ENCODE results near the gene DGKQ.

The DGKQ gene

GRCh38 chr4:1004557-1005485 is 31.5 kb upstream of the DGKQ start:
- no peak overlapping the region for H2BK12ac ChIP-seq (ENCODE audit: low read length in 2 of 2)
- H2BK15ac ChIP-seq (ENCODE audit: low read depth, poor library complexity, severe bottlenecking) = no peak overlapping the region
- no peaks in the 10 kb centered on the region for H3K79me1 ChIP-seq (replicated peaks; ENCODE audit: low read length, poor library complexity, severe bottlenecking)
- no peak for DNase-seq
- H4K91ac ChIP-seq (ENCODE audit: low read length) = no peak overlapping the region
- no peak overlapping the region for H3K14ac ChIP-seq (ENCODE audit: low read length in 2 of 2)
- 89% methylated on average over 24 of the region's 25 CpGs for WGBS
- peaks cover 0 to 9% of the 10 kb centered on the region in 2 experiments for H3K36me3 ChIP-seq (ENCODE audit: control insufficient read depth in 1 of 2, insufficient read depth in 2 of 2, low read depth in 1 of 2, low read length in 2 of 2)
- no peak overlapping the region for H3K4me3 ChIP-seq (ENCODE audit: insufficient read depth in 1 of 2, low read depth in 1 of 2, low read length in 2 of 2)
- no peak overlapping the region for H3K27ac ChIP-seq (ENCODE audit: low read length, poor library complexity, severe bottlenecking)
- H3K4me1 ChIP-seq (ENCODE audit: control insufficient read depth, insufficient read depth, low read depth, low read length) = peaks cover 25% of the 10 kb centered on the region
- H3K9me3 ChIP-seq (ENCODE audit: control insufficient read depth, low read length) = peaks cover 6% of the 10 kb centered on the region
- H2AK5ac ChIP-seq (ENCODE audit: low read length, severe bottlenecking) = no peak overlapping the region
- no peak overlapping the region for H2AFZ ChIP-seq (ENCODE audit: low read depth, low read length)
- no peak overlapping the region for H3K18ac ChIP-seq (ENCODE audit: low read depth in 1 of 2, low read length in 2 of 2)
- peaks cover 72 to 80% of the 10 kb centered on the region in 2 experiments for H3K27me3 ChIP-seq (ENCODE audit: control insufficient read depth in 1 of 2, insufficient read depth in 1 of 2, low read length in 2 of 2)
- no peak overlapping the region for H3K9ac ChIP-seq (ENCODE audit: low read length)
- no peak overlapping the region for H4K8ac ChIP-seq (ENCODE audit: low read length)
- no peak overlapping the region for H3K23ac ChIP-seq (ENCODE audit: low read length in 2 of 2)
- no peak overlapping the region for H2BK120ac ChIP-seq (ENCODE audit: low read depth, low read length)
- no peak overlapping the region for H3K4ac ChIP-seq (ENCODE audit: low read depth in 1 of 2, low read length in 2 of 2)
- no peak overlapping the region for H3K4me2 ChIP-seq (ENCODE audit: low read length, poor library complexity, severe bottlenecking)
- H2BK5ac ChIP-seq (ENCODE audit: low read depth, low read length, poor library complexity, severe bottlenecking) = no peak overlapping the region

- Histone ChIP-seq H2AFZ (ENCODE audit: low read depth, low read length) (no peak overlapping the region), H2BK120ac (ENCODE audit: low read depth, low read length) (no peak overlapping the region), H2BK5ac (ENCODE audit: low read depth, low read length, poor library complexity, severe bottlenecking) (no peak overlapping the region), H3K23ac (ENCODE audit: low read length in 2 of 2) (no peak overlapping the region), H4K91ac (ENCODE audit: low read length) (no peak overlapping the region), H3K4me1 (ENCODE audit: control insufficient read depth, insufficient read depth, low read depth, low read length) (peaks cover 20% of the 10 kb centered on the region), H3K9ac (ENCODE audit: low read length) (no peak overlapping the region), H2BK15ac (ENCODE audit: low read depth, poor library complexity, severe bottlenecking) (no peak overlapping the region), H3K4me2 (ENCODE audit: low read length, poor library complexity, severe bottlenecking) (no peak overlapping the region), H3K36me3 (ENCODE audit: control insufficient read depth in 1 of 2, insufficient read depth in 2 of 2, low read depth in 1 of 2, low read length in 2 of 2) (peaks cover 0 to 9% of the 10 kb centered on the region in 2 experiments), H3K27ac (ENCODE audit: low read length, poor library complexity, severe bottlenecking) (no peak overlapping the region), H3K9me3 (ENCODE audit: control insufficient read depth, low read length) (peaks cover 6% of the 10 kb centered on the region), H3K14ac (ENCODE audit: low read length in 2 of 2) (no peak overlapping the region), H2BK12ac (ENCODE audit: low read length in 2 of 2) (no peak overlapping the region), H4K8ac (ENCODE audit: low read length) (no peak overlapping the region), H3K27me3 (ENCODE audit: control insufficient read depth in 1 of 2, insufficient read depth in 1 of 2, low read length in 2 of 2) (peaks cover 72 to 80% of the 10 kb centered on the region in 2 experiments), H3K4me3 (ENCODE audit: insufficient read depth in 1 of 2, low read depth in 1 of 2, low read length in 2 of 2) (no peak overlapping the region), H2AK5ac (ENCODE audit: low read length, severe bottlenecking) (no peak overlapping the region), H3K4ac (ENCODE audit: low read depth in 1 of 2, low read length in 2 of 2) (no peak overlapping the region), H3K79me1 (replicated peaks; ENCODE audit: low read length, poor library complexity, severe bottlenecking) (no peaks in the 10 kb centered on the region), H3K18ac (ENCODE audit: low read depth in 1 of 2, low read length in 2 of 2) (no peak overlapping the region)
- DNase-seq = no peak
- 90% methylated on average over 13 of the region's 13 CpGs for WGBS
Measured at GRCh38 chr4:1004071-1004418, 30.7 kb upstream of the DGKQ start.

- Histone ChIP-seq H3K4me2 (ENCODE audit: low read length, poor library complexity, severe bottlenecking) (no peak overlapping the region), H3K9ac (ENCODE audit: low read length) (no peak overlapping the region), H2BK120ac (ENCODE audit: low read depth, low read length) (no peak overlapping the region), H4K8ac (ENCODE audit: low read length) (no peak overlapping the region), H2AFZ (ENCODE audit: low read depth, low read length) (no peak overlapping the region), H3K27me3 (ENCODE audit: control insufficient read depth in 1 of 2, insufficient read depth in 1 of 2, low read length in 2 of 2) (peaks cover 69 to 77% of the 10 kb centered on the region in 2 experiments), H3K18ac (ENCODE audit: low read depth in 1 of 2, low read length in 2 of 2) (no peak overlapping the region), H3K27ac (ENCODE audit: low read length, poor library complexity, severe bottlenecking) (no peak overlapping the region), H3K9me3 (ENCODE audit: control insufficient read depth, low read length) (peaks cover 6% of the 10 kb centered on the region), H2BK12ac (ENCODE audit: low read length in 2 of 2) (no peak overlapping the region), H3K4me3 (ENCODE audit: insufficient read depth in 1 of 2, low read depth in 1 of 2, low read length in 2 of 2) (no peak overlapping the region), H3K4ac (ENCODE audit: low read depth in 1 of 2, low read length in 2 of 2) (no peak overlapping the region), H3K4me1 (ENCODE audit: control insufficient read depth, insufficient read depth, low read depth, low read length) (peaks cover 15% of the 10 kb centered on the region), H3K14ac (ENCODE audit: low read length in 2 of 2) (no peak overlapping the region), H3K23ac (ENCODE audit: low read length in 2 of 2) (no peak overlapping the region), H2BK15ac (ENCODE audit: low read depth, poor library complexity, severe bottlenecking) (no peak overlapping the region), H2AK5ac (ENCODE audit: low read length, severe bottlenecking) (no peak overlapping the region), H2BK5ac (ENCODE audit: low read depth, low read length, poor library complexity, severe bottlenecking) (no peak overlapping the region), H4K91ac (ENCODE audit: low read length) (no peak overlapping the region), H3K36me3 (ENCODE audit: control insufficient read depth in 1 of 2, insufficient read depth in 2 of 2, low read depth in 1 of 2, low read length in 2 of 2) (peaks cover 0 to 9% of the 10 kb centered on the region in 2 experiments), H3K79me1 (replicated peaks; ENCODE audit: low read length, poor library complexity, severe bottlenecking) (no peaks in the 10 kb centered on the region)
- no peak for DNase-seq
- WGBS = 39% methylated on average over 57 of the region's 63 CpGs
Measured at GRCh38 chr4:1003271-1004070, 30.1 kb upstream of the DGKQ start.

- no peak overlapping the region for H4K8ac ChIP-seq (ENCODE audit: low read length)
- H2BK5ac ChIP-seq (ENCODE audit: low read depth, low read length, poor library complexity, severe bottlenecking) = no peak overlapping the region
- no peak overlapping the region for H3K23ac ChIP-seq (ENCODE audit: low read length in 2 of 2)
- peaks cover 69 to 77% of the 10 kb centered on the region in 2 experiments for H3K27me3 ChIP-seq (ENCODE audit: control insufficient read depth in 1 of 2, insufficient read depth in 1 of 2, low read length in 2 of 2)
- WGBS = 9% methylated on average over 26 of the region's 75 CpGs
- no peak overlapping the region for H2BK12ac ChIP-seq (ENCODE audit: low read length in 2 of 2)
- H2BK15ac ChIP-seq (ENCODE audit: low read depth, poor library complexity, severe bottlenecking) = no peak overlapping the region
- H3K4ac ChIP-seq (ENCODE audit: low read depth in 1 of 2, low read length in 2 of 2) = no peak overlapping the region
- H3K36me3 ChIP-seq (ENCODE audit: control insufficient read depth in 1 of 2, insufficient read depth in 2 of 2, low read depth in 1 of 2, low read length in 2 of 2) = peaks cover 0 to 9% of the 10 kb centered on the region in 2 experiments
- no peak overlapping the region for H3K4me2 ChIP-seq (ENCODE audit: low read length, poor library complexity, severe bottlenecking)
- no peaks in the 10 kb centered on the region for H3K79me1 ChIP-seq (replicated peaks; ENCODE audit: low read length, poor library complexity, severe bottlenecking)
- no peak overlapping the region for H3K14ac ChIP-seq (ENCODE audit: low read length in 2 of 2)
- H3K27ac ChIP-seq (ENCODE audit: low read length, poor library complexity, severe bottlenecking) = no peak overlapping the region
- H2AK5ac ChIP-seq (ENCODE audit: low read length, severe bottlenecking) = no peak overlapping the region
- H3K9ac ChIP-seq (ENCODE audit: low read length) = no peak overlapping the region
- H3K4me1 ChIP-seq (ENCODE audit: control insufficient read depth, insufficient read depth, low read depth, low read length) = peaks cover 16% of the 10 kb centered on the region
- no peak overlapping the region for H3K18ac ChIP-seq (ENCODE audit: low read depth in 1 of 2, low read length in 2 of 2)
- no peak overlapping the region for H2BK120ac ChIP-seq (ENCODE audit: low read depth, low read length)
- DNase-seq = no peak
- no peak overlapping the region for H2AFZ ChIP-seq (ENCODE audit: low read depth, low read length)
- no peak overlapping the region for H4K91ac ChIP-seq (ENCODE audit: low read length)
- no peak overlapping the region for H3K4me3 ChIP-seq (ENCODE audit: insufficient read depth in 1 of 2, low read depth in 1 of 2, low read length in 2 of 2)
- H3K9me3 ChIP-seq (ENCODE audit: control insufficient read depth, low read length) = peaks cover 6% of the 10 kb centered on the region
Measured at GRCh38 chr4:1002631-1003251, 29.4 kb upstream of the DGKQ start.
